Loucy (cell line): ENCODE results near the gene CHEK1.

Experiments used
- CTCF ChIP-seq: fragments of 200-600 bp; sonication (generic); conservative IDR thresholded peaks from 2 replicates; pipeline ENCODE4 v1.5.1; 2014; ENCODE audit warnings: mild to moderate bottlenecking, antibody characterized with exemption, low read length
- EZH2phosphoT487 ChIP-seq: fragments of 200-600 bp; IDR thresholded peaks from 2 replicates; pipeline ENCODE4 v1.6.1; 2018; ENCODE audit warnings: antibody characterized with exemption, mild to moderate bottlenecking, moderate library complexity, borderline replicate concordance

GRCh38 chr11:125690006-125690405 is 65.0 kb downstream of the CHEK1 start:
- TF ChIP-seq CTCF (no peak), EZH2phosphoT487 (no peak)
